OCI-LY1 (cell line): ENCODE measurements around the gene FARSA.

Experiments used
- CTCF ChIP-seq: fragments of 200-600 bp; sonication (generic), shearing (Covaris generic); IDR thresholded peaks from 2 replicates; pipeline ENCODE4 v1.5.1; 2017; ENCODE audit warnings: mild to moderate bottlenecking, antibody characterized with exemption, low read length, moderate library complexity, mixed read lengths
- EZH2 ChIP-seq: fragments of 200-600 bp; sonication (generic), shearing (Covaris generic); IDR thresholded peaks from 2 replicates; pipeline ENCODE4 v1.8.0; 2017; ENCODE audit warnings: borderline replicate concordance, mixed run types, mild to moderate bottlenecking, antibody characterized with exemption, low read length, moderate library complexity, mixed read lengths

GRCh38 chr19:12933287-12934072 is at the start of gene FARSA:
- no peak for TF ChIP-seq CTCF
- no peak for TF ChIP-seq EZH2
